Measurements from ENCODE around the gene LAYN.
A peak's percentile ranks its signal among the peaks of the same experiment; 100 is the strongest.

Gene LAYN

DNA sequence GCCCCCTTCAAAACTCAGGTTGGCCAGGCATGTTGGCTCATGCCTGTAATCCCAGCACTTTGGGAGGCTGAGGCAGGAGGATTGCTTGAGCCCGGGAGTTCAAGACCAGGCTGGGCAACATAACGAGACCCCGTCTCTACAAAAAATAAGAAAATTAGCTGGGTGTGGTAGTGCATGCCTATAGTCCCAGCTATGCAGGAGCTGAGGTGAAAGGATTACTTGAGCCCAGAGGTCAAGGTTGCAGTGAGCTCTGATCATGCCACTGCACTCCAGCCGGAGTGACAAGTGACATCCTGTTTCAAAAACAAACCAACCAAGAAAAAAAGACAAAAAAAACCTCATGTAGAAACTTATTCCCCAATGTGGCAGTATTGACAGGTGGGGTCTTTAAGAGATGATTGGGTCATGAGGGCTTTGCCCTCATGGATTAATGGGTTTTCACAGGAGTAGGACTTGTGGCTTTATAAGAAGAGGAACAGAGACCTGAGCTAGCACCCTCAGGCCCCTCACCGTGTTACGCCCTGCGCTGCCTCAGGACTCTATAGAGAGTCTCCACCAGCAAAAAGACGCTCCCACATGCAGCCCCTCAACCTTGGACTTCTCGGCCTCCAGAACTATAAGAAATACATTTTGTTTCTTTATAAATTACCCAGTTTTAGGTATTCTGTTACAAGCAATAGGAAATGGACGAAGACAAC, 22.3 kb downstream of the LAYN start:
- no peak for DNase-seq

DNA sequence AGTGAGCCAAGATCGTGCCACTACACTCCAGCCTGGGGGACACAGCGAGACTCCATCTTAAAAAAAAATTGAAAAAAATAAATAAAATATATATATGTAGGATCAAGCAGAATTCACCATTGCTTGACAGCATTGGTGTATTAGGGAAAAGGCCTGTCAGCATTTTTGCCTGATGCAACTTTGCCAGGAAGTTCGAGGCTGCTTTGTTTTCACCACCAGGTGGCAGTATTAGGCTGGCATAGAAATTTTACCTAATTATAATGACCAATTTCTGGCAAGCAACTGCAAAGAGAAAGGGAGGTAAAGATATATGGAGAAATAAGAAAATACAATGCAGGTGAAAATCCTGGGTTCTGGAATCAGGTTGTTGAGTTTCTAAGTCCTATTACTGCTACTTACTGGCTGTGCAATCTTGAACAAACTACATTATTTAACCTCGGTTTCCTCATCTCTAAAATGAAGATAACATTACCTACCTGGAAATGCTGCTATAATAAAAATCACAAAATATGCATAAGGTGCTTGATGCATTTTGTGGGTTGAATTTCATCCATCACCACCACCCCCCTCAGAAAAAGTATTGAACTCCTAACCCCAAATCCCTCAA, 24.7 kb downstream of the LAYN start:
- peak; percentile 27 to 50 for DNase-seq

DNA sequence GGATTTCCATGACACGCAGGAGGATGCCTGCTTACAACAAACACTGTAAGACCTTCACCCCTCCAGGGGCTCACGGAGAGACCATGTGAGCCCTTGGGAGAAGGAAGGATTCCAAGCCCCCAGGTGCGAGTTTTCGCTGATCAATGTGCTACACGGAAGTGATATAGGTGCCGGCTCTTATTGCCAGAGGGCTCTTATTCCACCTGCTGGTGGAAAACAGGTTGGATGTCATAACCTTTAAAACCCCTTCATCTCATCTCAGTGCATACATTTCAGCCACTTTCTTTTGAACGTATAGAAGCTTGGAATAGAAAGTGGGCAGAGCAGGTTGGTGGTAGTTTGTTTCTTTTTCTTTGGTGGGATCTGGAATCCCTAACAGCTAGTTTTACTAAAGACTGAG, 25.8 kb downstream of the LAYN start:
- no peak for DNase-seq

DNA sequence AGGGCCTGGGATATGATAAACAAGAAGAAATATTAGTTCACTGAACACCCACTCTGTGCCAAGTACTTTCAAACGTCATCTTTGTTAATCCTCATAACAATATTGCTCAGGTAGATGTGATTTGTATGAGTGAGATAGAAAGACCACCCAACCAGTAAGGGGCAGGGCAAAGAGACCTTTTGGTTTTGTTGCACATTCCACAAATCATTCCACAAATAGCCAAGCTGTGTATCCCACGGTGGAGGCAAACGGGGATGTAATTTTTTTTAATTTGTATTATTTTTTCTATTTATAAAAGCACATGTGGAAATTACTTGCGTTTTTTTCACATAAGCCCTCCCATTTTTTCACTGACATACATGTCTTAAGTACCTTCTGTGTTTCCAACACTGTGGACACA, 29.0 kb downstream of the LAYN start:
- DNase-seq, result no peak

DNA sequence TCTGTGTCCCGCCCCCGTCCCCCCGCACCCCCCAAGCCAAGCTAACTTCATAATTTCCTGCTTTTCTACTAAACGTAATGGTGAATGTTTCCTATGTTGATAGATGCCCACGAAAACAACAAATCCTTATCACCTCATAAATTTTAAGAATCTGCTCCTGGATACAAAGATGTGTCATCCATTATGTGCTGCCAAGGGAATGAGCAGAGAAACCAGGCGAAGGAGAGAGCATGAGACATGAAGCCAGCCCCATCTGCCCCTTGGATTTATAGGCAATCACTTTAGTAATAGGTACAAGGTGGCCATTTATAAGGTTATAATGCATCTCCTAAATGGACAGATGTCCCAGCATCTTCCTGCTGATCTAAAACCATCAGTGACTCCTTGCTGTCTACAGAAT, 30.3 kb downstream of the LAYN start:
- DNase-seq, result no peak

DNA sequence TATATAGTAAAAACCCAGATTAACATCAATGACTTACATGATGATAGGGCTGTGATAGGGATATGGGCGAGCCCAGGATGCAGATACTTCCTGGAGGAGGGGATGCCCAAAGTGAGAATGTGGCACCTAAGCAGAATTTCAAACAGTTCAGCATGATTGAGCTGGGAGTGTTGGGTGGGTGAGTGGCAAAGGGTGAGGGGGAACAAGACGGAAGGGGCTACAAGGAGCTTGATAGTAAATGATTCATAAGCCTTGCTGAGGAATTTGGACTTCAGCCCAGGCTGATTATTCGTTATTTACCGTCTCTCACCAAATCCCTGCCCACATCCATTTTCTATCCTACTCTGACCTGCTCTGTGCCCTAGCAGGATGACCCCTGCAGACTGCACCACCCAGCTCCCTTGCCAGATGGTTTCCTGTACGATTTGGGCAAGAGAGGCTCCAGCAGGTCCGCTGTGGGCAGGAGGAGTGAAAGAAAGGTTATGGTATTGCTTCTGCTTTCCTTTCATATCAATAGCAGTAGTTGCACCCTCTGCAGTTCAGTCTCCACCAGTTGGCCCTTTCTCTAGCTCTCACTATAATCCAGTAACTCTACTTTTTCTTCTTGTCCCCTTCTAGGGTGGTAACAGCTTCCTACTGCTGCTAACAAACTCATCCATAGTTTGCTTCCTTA, 31.4 kb downstream of the LAYN start:
- DNase-seq, result no peak

DNA sequence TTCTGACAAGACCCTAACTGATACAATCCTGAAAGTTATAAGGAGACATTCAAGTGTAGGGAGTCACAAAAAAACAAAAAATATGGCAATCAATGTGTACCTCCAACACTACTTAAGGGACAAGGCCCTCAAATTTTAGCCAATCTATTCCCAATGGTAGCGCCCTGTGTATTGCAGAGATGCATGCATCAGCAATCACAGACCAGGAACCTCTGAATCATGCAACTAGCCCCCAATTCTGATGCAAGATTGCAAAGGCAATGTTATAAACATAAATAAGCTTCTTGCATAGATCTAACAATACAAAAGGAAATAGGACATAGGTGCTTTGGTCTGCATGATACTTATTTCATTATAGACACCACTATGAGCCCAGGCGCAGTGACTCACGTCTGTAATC, 32.1 kb downstream of the LAYN start:
- DNase-seq, result no peak

DNA sequence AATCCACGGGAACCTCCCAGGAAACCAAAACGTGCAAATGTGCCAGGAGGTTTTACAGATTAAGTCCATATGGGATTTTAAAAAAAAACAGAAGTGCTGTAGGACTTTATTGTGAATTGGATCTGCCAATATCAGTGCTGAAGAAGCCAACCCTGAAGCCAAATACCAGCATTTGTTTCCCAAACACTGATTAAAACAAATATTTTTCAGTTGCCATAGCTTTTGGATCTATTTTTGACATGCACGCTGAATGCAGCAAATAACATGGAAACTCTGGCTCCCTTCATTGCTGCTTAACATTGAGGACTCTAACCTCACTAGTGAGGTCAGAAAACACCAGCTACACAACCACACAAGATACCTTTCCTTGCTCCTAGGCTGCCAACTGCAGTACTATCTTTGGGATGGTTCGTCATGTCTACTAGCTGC, 33.3 kb downstream of the LAYN start:
- no peak for DNase-seq

DNA sequence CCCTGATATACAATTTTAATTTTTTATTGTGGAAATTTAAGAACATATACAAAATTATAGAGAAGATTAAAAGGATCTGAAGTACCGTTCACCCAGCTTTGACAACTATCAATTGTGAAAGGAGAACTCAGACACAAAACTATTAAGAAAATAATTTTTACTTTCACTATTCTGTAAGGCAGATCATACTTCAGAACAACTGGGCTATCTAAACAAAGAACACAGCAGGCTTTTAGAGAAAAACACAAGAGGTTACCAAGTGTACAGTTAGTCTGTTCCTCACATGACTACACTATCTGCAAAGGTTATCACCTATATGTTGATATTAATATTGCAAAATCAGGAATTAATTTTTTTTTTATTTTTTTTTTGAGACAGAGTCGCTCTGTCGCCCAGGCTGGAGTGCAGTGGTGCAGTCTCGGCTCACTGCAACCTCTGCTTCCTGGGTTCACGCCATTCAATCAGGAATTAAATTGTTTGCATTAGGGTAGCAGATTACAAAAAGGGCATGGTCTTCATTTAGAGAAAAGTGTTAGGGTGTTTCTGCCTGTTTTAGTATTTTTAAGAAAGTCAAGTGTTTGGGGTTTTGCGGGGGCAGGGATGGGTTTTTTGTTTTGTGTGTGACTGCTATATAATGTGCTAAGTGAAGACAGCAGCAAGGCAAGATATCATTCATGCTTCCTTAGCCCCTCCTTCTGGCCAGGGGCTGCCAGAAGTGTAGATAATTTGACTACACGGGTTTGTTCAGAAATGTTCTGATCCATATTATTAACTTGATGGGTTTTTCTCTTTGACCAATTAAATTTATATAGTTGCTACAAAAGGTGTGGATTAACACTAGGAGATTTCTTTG, 34.1 kb downstream of the LAYN start:
- no peak for DNase-seq

DNA sequence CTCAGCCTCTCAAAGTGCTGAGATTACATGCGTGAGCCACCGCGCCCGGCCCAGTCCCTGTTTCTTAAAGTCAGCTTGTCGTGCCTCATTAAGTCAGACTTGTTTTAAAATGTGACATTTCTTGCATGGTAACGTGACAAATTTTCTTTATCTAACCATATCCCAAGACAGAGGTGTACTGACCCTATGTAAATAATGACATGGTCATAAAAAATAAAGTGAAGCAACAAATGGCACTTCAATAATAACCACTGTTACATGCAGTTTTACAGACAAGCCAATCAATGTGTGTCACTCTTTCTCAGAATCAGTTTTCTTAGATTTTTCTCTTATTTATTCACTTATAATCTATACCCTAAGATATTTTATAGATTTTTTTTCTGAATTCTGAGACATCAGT, 35.2 kb downstream of the LAYN start:
- DNase-seq, result no peak

DNA sequence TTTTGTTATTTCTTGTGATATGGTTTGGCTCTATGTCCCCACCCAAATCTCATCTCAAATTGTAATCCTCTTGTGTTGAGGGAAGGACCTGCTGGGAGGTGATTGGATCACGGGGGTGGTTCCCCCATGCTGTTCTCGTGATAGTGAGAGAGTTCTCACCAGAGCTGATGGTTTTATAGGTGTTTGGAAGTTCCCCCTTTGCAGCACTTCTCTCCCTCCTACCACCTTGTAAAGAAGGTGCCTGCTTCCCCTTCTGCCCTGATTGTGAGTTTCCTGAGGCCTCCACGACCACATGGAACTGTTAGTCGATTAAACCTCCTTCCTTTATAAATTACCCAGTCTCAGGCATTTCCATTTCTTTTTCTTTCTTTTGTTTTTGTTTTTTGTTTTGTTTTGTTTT, 37.3 kb downstream of the LAYN start:
- no peak for DNase-seq

DNA sequence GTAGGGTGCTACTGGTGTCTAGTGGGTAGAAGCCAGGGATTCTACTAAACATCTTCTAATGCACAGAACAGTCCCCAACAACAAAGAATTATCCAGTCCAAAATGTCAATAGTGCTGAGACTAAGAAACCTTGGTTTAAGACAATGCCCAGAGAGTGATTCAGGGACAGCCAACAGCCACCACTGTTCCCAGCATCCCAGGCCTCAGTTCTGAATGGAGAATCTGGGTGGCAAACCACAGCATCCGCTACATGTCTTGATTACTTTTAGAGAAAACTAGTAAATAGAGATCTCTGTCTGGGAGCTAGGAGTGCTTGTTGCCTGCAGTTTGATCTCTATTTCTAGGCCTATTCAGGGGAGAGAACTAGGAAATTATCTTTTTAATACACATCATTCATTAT, 40.8 kb downstream of the LAYN start:
- no peak for DNase-seq

DNA sequence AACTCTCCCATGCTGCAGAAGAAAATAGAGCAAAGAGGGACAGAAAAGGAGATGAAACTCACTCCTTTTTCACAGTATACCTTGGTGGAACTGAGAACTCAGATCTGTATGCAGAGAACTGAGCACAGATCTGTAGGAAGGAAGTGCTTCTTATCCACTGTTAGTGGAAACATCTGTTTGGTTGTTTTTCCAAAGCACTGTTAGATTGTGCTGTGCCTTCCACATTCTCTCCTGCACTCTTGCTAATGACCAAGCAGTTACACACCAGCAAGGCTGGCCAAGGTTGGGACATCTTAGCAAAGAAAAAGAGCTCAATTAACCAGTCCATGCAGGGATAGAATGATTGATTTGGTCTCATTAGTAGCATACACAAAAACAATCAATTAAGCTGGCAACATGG, 41.6 kb downstream of the LAYN start:
- DNase-seq, result no peak

DNA sequence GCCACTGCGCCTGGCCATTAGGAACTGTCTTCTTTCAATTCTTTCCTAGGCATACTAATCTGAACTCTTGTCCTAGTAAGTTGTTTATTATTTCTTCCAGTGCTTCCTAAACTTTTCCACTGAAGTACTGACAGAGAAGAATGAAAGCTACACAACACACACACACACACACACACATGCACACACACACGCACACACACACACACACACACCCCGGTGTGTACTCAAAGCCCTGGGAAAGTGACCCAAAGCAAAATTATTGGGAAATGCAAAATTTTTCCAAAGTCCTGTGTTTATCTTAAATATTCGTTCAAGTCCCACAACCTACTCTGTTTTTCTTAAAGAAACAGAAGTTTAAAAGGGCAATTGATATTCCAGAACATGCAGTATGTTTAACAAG, 42.4 kb downstream of the LAYN start:
- DNase-seq, result no peak

DNA sequence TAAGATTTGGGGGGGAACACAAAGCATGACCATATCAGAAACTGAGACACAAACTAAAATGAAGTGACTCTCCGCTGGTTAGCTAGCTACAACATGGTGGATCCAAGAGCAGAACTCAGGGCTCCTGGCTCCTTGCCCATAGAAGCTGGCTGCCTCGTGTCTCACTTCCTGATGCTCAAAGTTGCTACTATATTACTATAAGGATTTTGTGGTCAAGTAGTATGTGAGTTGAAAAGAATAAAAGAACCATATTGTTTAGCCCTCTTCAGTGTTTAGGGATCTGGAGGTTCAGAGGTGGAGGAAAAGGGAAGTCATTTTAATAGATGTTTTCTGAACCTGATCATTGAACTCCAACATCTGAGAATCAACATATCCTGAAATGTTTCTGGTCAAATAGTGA, 44.9 kb downstream of the LAYN start:
- no peak for DNase-seq

DNA sequence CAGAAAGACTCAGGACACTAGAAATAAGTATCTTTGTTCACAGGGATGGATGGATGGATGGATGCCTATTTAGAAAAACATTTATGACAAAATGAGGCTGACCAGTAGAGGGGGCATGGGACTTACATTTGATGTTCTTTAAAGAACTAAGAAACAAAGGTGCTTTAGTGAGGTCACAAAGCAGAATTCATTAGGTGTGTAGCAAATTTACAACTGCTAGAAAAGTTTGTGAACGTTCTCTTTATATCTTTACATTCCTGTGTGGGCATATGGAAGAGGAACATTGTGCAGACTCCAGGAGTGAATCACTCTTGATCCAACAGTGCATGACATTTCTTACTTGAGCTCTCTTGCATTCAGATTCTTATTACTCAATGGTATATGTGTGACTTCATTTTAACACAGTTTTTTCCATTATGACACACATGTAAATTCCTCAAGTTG, 45.9 kb downstream of the LAYN start:
- peak; percentile 41 to 57 for DNase-seq

DNA sequence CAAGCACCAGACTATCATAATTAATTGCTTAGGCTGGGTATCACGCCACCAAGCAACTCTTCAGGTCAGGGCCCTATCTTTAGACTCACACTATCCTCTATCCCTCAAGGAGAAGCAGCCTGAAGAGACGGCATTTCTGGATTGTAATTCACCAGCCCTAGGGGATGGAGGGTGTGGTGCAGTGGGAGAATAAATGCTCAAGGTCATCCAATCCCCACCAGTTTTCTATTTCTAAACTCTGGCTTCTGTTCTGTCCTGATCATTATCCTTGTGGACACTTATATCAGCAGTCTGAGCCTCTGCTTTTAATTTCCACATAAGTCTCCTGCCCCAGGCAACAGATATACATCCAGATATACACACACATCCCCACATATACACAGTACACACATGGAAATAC, 48.6 kb downstream of the LAYN start:
- DNase-seq, result no peak

DNA sequence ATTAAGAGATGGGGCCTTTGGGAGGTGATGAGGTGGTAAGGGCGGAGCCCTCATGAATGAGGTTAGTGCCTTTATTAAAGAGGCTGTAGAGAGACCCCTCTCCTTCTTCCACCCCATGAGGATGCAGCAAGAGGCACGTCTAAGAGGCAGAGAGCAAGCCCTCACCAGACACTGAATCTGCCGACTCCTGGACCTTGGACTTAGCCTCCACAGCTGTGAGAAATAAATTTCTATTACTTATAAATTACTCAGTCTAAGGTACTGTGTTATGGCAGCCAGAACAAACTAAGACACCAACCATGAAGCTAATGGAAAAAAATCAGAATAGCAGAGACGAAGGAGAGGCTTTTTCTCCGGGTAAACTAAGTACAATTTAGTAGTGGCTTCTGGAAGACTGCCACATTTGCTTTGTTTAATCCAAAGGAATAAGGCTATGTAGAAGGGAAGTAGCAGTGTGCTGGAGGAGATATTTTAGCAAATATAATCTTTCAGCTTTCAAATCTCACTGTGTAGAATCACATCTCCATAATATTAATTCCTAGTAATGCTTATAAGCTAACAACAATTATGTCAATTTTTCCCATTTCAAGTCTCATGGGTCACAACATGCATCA, 49.5 kb downstream of the LAYN start:
- no peak for DNase-seq

DNA sequence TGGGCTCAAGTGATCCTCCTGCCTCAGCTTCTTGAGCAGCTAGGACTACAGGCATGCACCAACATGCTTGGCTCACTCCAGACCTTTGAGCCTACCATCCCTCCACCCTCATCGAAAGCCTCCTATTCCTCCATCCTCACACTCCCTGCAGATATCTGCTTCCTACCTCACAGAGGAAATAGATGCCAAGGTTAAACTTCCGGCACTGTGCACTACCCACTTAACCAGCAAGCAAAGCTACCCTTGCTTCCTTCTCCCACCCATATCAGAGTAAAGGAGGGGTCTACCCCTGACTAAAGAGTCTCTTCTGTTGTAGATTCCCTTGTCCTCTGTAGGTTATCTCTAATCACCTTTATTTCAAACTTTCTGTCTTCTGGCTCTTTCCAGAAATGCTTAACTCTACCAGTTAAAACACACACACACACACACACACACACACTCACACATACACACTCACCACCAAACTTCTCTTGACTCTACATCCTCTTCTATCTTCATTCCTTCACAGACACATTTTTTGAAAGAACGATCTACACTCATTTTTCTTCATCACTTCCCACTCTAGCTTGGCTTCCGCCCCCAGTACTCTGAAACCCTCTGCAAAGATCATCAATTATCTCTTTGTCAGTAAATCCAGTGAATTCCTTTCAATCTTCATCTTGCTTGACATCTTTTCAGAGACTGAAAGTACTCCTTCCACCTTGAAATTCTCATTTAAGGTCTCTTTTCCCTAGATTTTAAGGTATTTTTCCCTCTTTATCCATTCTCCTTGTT, 50.9 kb downstream of the LAYN start:
- DNase-seq, result no peak

DNA sequence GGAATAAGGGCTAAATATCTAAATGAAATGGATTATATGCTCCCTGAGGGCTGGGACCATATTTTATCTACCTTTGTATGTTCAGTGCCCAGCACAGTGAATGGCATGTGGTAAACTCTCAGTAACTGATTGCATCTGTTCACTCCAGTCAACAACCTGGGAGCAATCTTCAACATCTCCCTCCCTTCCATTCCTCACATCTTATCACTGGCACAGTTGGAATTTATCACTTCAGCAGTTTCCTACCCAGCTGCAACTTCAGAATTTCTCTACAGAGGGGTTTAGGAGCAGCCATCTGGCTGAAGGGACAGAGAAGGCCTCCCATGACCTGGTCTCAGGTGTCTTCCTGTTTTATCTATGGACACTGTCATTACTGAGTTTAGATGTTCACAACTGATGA, 52.0 kb downstream of the LAYN start:
- no peak for DNase-seq

DNA sequence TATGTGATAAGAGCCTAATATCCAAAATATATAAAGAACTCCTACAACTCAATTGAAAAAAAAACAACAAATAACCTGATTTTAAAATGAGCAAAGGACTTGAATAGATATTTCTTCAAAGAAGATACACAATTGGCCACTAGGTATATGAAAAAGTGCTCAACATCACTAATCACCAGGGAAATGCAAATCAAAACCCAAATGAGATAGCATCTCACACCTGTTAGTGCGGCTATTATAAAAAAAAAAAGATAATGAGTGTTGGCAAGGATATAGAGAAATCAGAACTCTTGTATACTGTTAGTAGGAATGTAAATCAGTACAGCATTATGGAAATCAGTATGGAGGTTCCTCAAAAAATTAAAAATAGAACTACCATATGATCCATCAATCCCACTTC, 55.8 kb downstream of the LAYN start:
- no peak for DNase-seq

DNA sequence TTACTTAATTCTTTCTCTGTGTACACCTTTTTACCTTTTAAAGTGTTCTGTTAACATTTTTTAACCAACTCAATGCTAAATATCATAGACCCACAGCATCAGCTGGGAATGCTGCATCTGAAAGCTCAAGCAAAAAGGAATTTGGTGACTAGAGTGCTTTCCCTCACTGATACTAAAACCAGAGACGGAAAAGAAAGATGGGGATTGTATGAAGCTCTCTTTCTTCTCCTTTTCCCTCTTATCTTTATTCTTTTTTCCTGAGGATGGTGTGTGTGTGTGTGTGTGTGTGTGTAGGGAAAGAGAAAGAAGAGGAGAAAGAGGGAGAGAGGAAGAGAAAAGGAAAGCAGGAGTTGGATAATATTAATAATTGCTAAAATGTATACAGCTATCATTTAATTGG, 57.6 kb downstream of the LAYN start:
- no peak for DNase-seq

Measured in SHP77 (cell line).